NCI-H1694 treated with DMSO at 0.1 percent for 48 hours (cell line): ENCODE measurements around the gene APBA1.
"Not testable (repeated sequence)": the region's sequence is repeated elsewhere in the genome, so short reads cannot be mapped to it uniquely, and the experiment has no call there.

Experiments
- DNase-seq: peaks from one replicate; lab custom pipeline; 2025; lab: John Stamatoyannopoulos, UW

APBA1 gene

DNA sequence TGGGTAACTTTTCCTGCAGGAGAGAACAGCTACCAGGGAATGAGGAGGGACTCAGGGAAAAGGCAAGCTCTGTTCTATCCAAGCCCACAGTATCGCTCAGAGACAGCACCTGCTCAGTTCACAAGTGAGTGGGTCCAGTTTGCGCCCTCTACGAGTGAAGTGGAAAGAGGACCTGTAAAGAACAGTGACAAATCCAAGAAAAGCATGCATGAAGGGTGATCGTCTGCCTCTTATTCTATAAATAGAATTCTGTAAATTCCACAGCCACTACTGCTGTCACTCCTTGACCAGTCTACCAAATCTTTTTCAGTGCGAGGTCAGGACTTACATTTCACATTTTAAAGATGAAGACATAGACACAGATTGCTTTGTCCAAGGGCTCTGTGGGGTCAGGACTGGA, 229.7 kb downstream of the APBA1 start:
- no peak for DNase-seq

GRCh38 chr9:69440254-69440955, 231.8 kb downstream of the APBA1 start:
- DNase-seq: not testable (repeated sequence)

- not testable (repeated sequence) for DNase-seq
Measured at GRCh38 chr9:69439654-69440053, 232.5 kb downstream of the APBA1 start.

DNA sequence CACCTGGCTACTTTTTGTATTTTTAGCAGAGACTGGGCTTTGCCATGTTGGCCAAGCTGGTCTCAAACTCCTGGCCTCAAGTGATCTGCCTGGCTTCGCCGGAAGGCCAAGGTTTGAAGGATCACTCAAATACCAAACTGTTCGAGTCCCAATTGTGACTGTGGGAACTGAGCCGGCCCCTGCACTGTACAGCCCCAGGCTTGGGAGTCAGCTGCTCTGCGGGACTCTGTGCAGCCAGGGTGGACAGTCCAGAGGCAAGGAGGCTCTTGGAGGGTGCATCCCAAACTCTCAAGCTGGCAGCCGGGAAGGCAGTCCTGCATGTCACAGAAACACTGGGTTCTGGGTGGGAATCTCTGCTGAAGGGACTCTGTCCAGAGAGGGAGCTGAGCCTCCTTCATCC, 238.2 kb downstream of the APBA1 start:
- DNase-seq: no peak

- no peak for DNase-seq
Measured at GRCh38 chr9:69433392-69433791, 238.8 kb downstream of the APBA1 start.

- DNase-seq: no peak
Measured at GRCh38 chr9:69432623-69433022, 239.5 kb downstream of the APBA1 start.

DNA sequence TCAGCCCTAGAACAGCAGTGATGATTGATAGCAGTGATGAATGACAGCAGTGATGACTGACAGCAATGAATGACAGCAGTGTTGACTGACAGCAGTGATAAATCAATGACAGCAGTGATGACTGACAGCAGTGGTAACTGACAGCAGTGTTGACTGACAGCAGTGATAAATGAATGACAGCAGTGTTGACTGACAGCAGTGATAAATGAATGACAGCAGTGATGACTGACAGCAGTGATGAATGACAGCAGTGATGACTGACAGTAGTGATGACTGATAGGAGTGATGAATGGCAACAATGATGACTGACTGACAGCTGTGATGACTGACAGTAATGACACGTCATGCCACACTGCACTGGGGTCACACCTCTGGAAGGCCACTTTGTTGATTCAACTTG, 240.4 kb downstream of the APBA1 start:
- no peak for DNase-seq

- DNase-seq: no peak
Measured at GRCh38 chr9:69431203-69431602, 241.0 kb downstream of the APBA1 start.

GRCh38 chr9:69430206-69430605, 242.0 kb downstream of the APBA1 start:
- DNase-seq: no peak

- no peak for DNase-seq
Measured at GRCh38 chr9:69429281-69429680, 242.9 kb downstream of the APBA1 start.

DNA sequence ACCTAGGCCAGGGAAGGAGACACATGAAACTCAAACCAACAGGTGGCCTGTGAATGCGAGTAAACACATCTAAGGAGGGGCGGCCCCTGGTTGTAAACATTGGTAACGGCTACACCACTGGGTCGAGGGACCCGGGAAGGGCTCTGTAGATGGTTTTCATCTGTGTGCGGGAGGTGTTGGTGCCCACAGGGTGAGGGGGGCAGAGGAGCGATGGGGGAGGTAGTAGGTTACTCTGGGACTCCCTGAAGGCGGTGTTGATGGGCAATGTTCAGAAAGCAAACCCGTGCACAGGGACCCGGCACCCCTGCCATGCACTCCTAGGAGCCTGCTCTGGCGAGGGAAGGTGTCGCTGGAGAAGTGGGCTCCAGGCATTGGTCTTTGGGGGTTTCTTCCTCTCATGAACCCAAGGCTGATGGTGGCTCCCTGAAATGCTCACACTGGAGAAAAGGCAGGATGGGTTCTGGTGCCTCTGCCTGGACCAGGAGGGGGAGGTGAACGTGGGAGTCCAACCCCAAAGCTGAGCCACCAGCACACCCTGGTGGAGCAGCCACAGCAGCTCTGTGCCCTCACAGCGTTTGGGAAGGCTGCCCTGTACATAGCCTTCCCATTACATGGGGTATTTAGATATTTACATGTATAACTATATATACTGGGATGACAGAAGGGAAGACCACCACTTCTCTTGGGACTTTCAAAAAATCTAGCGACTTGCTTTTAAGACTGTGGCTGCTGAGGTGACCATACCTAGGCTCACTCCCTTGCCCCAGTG, 244.0 kb downstream of the APBA1 start:
- DNase-seq: no peak

DNA sequence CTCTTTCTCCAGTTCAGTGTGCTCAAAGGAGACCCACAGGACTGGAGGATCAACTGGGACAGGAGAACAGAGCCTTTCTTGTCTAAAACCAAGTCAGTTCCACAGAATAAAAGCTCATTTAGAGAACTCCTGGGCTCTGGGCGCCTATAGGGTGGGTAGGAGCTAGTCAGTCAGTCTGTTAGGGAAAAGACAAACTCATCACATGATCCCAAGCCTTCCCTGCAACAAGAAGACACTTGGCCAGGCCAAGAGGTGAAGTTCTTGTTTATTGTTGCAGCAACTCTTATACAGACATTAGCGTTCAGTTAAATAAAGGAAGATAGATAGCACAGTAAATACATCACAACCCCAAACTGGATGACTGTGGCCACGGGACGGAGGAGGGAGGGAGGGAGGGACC, 244.9 kb downstream of the APBA1 start:
- no peak for DNase-seq

DNA sequence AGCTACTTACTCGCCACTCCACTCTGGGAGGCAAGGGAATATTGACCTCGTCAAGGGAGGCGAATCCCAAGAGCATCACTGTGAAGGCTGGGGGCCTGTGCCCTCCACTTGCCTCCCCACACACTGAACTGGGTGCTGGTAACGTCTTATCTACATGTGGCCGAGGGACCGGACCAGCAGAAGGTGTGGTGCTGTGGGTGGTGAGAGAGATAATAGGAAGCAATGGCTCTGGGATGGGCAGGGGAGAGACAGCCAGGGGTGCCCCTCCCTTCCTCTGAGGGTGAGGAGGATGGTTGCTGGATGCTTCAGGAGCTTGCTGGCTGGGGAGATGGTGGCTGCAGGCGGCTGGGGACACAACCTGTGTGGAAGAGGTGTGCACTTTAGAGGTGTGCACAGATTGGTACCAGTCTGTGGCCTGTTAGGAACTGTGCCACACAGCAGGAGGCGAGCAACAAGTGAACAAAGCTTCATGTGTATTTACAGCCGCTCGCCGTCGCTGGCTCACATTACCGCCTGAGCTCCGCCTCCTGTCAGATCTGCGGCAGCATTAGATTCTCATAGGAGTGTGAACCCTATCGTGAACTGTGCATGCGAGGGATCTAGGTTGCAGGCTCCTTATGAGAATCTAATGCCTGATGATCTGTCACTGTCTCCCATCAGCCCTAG, 246.9 kb downstream of the APBA1 start:
- DNase-seq: no peak

DNA sequence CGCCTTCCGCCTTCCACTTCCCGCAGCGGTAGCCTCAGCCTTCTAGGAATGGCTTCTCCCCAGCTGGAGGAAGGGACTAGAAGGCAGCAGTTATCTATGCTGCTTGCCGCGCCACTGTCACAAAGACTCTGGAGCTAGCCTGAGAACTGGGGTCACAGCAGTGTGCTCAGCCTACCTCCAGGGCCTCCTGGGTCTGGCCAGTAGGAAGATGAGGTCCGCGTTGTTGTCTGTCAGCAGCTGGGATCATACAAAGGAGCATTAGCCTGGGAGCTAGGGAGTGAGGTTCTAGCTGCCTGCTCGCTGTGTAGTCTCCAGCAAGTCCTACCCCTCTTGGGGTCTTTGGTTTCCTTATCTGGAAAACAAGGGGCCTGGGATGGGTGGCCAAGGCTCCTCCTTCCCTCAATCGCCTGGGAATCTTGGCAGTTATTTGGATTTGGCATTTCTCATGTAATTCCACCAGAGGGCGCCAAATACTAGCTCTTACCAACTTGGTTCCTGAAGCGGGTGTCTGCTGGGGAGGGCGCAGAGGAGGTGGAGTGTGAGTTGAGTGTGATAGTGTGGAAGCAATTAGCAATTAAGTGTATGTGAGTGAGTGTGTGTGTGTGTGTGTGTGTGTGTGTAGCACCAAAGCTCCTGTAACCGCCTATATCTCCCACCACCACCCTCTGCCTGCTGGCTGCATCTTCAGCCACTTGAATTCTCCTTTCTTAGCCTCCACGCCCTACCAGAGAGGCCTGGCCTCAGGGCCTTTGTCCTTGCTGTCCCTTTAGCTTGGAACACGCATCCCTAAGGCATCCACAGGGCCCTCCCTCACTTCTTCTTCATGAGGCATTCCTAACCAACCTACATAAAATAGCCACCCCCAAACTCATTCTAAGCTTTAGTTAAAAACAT, 250.0 kb downstream of the APBA1 start:
- DNase-seq: peak; percentile 38

DNA sequence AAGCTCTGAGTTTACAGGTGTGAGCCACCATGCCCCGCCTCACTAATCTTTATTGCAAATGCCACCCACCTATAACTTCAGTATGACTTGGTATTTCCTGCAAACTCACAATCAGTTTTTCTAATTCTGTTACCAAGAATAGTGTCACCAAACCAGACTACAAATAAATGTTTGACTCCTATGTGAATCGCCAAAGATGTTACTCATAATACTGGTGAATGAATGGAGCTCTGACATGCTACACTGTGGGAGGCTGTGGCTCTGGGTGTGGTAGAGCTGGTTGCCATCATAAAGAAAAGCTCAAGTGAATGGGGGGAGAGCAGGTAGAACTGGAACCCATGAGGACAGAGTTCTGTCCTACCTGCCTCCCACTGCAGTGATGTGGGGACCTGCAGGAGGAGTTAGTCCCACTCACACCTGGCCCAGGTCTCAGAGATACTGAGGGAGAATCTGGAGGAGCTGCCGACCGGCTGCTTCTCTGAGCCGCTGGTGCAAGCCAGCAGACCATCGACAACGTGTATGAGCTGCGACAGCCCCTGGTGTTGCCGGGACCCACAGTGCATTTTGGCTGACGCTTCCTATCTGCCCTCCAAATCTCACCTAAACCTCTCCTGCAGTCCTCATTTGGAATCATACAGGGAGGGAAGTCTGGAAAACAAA, 251.4 kb downstream of the APBA1 start:
- DNase-seq: no peak

GRCh38 chr9:69412741-69413150, 259.4 kb downstream of the APBA1 start:
- DNase-seq: no peak

DNA sequence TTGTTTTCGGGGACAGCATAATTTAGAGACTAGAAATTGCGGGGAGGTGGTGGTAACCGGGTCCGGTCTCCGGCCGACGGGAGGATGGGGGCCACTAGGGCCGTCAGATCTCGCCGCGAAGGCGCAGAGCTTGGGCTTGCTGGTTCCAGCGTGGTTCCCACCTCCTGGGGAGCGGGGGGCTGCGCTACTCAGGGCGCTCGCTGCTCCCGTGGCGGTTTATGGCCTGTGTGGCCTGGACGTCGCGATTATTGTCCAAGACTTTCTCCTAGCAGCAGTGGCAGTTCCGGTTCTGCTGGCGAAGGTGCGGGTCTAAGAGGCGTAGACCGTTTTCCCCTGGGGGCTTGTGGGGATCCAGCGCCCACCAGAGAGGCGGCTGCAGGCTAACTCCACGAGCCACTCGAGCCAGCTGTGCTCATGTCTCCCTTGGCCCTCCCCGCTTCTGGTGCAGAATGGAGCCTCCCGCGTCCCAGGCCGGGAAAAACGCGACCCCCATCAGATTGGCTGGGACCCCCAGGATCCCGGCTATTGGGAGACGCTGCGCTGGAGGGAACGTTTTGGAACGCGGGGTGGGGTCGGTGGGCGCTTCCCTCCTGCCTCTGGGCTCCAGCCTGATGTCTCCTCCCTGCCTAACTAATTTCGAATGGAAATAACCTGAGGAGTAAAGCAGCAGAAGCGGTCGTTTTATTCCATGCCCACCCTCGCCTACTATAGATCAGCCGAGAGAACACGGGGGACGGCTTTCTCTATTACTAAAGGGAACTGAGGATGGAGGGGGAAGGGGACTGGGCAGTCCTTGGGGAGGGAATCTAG, 260.0 kb downstream of the APBA1 start:
- no peak for DNase-seq

GRCh38 chr9:69411246-69411645, 260.9 kb downstream of the APBA1 start:
- DNase-seq: no peak

DNA sequence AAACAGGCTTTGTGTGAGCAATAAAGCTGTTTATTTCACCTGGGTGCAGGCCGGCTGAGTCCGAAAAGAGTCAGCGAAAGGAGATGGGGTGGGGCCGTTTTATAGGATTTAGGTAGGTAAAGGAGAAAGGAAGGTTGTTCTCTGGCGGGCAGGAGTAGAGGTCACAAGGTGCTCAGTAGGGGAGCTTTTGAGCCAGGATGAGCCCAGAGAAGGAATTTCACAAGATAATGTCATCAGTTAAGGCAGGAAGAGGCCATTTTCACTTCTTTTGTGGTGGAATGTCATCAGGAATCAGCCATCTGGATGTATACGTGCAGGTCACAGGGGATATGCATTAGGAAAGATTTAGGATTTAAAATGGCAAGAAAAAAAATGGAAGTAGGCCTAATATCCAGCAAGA, 262.2 kb downstream of the APBA1 start:
- not testable (repeated sequence) for DNase-seq

- no peak for DNase-seq
Measured at GRCh38 chr9:69400470-69400869, 271.7 kb downstream of the APBA1 start.
